CD4-positive, alpha-beta T cell (primary cell): Measurements from ENCODE around the gene HOXC10. TPM values are rescaled to one million over a fixed set of nuclear protein-coding genes. Genes with fewer than 3 reads are reported as not detected.

Experiments
- ATAC-seq: fragments of 200-7000 bp; cut with Tn5 transposase; one replicate; pipeline ENCODE4 v1.10.0; 2022; ENCODE audit warnings: mild to moderate bottlenecking; ENCODE audit not compliant: poor library complexity
- CTCF ChIA-PET: fragments of 350-600 bp; sonication (Branson Sonifier 250); formaldehyde crosslinking; loops from one replicate; lab custom pipeline; 2021; ENCODE audit warnings: antibody characterized with exemption, inconsistent platforms; lab: Charles Lee
- POLR2A ChIA-PET: fragments of 350-600 bp; sonication (Branson Sonifier 250); formaldehyde crosslinking; loops from one replicate; lab custom pipeline; 2021; ENCODE audit warnings: antibody characterized with exemption, inconsistent platforms; lab: Charles Lee
- DNase-seq, 14 experiments: peaks; one replicate each; pipeline ENCODE4 v3.0.0-alpha.2; 2013 to 2020; ENCODE audit warnings: mixed read lengths in 2 of 14
- H3K27ac ChIP-seq, 2 donors: one replicate each; pipeline versions ENCODE4 v1.5.1 to v1.7.0; 2013; ENCODE audit warnings: low read length in 2 of 2, low read depth in 1 of 2, mild to moderate bottlenecking in 1 of 2
- H3K27me3 ChIP-seq, 2 experiments: 1 replicate in 1 of 2; 2 replicates in 1 of 2; pipeline versions ENCODE4 v1.6.1 to v1.7.0; 2013; ENCODE audit warnings: low read length in 2 of 2, control low read depth in 1 of 2, mild to moderate bottlenecking in 1 of 2, moderate library complexity in 1 of 2; ENCODE audit not compliant: insufficient read depth in 2 of 2, control insufficient read depth in 1 of 2
- H3K36me3 ChIP-seq: one replicate; pipeline ENCODE4 v1.6.1; 2013; ENCODE audit warnings: low read length, control low read depth; ENCODE audit not compliant: insufficient read depth
- H3K4me1 ChIP-seq: one replicate; pipeline ENCODE4 v1.6.1; 2013; ENCODE audit warnings: low read length, control low read depth; ENCODE audit not compliant: insufficient read depth
- H3K4me3 ChIP-seq: one replicate; pipeline ENCODE4 v1.5.1; 2013; ENCODE audit warnings: mild to moderate bottlenecking, low read length, moderate library complexity
- H3K9me3 ChIP-seq, 2 experiments: 1 replicate in 1 of 2; 2 replicates in 1 of 2; pipeline versions ENCODE4 v1.6.1 to v1.7.0; 2013; ENCODE audit warnings: low read length in 2 of 2, mild to moderate bottlenecking in 2 of 2, control low read depth in 1 of 2, moderate library complexity in 1 of 2; ENCODE audit not compliant: control insufficient read depth in 1 of 2, insufficient read depth in 1 of 2
- H3K27ac Mint-ChIP-seq: one replicate; pipeline ENCODE4 v1.8.0; 2020; ENCODE audit warnings: mixed read lengths
- H3K27me3 Mint-ChIP-seq: one replicate; pipeline ENCODE4 v1.8.0; 2021; ENCODE audit warnings: mixed read lengths
- H3K36me3 Mint-ChIP-seq: one replicate; pipeline ENCODE4 v1.8.0; 2021; ENCODE audit warnings: low read depth, mixed read lengths
- H3K4me1 Mint-ChIP-seq: one replicate; pipeline ENCODE4 v1.8.0; 2021; ENCODE audit warnings: low read depth, mixed read lengths
- H3K4me3 Mint-ChIP-seq: one replicate; pipeline ENCODE4 v1.8.0; 2020; ENCODE audit warnings: mild to moderate bottlenecking, mixed read lengths
- H3K9me3 Mint-ChIP-seq: one replicate; pipeline ENCODE4 v1.8.0; 2020; ENCODE audit warnings: mixed read lengths
- CTCF ChIP-seq: fragments of 200-600 bp; IDR thresholded peaks from one replicate; pipeline ENCODE4 v1.8.0; 2022; ENCODE audit warnings: antibody characterized with exemption, mild to moderate bottlenecking
- intact Hi-C, 2 experiments: fragments of 100-400 bp; cut with DNase I in 1 of 2; cut with micrococcal nuclease in 1 of 2; formaldehyde crosslinking; loops; one replicate each; pipeline versions ENCODE4 v1.15.1 to v1.9.0; 2023 to 2025; cut with DNase I, micrococcal nuclease
- total RNA-seq, 174 experiments: library from RNA in 2 of 174; stranded (reverse) in 2 of 174; gene quantifications; one replicate each; pipeline ENCODE4 v1.2.3 and lab custom pipeline; 2021 to 2026

The HOXC10 gene
- total RNA-seq, 2 experiments from 2014 or later = not detected

GRCh38 chr12:53963434-53964314, 21.3 kb upstream of the HOXC10 start:
- H3K4me3 Mint-ChIP-seq = no peak overlapping the region
- CTCF ChIA-PET = interaction anchor here (1.1 kb wide), 1 partner anchor 22 kb away, joined by 3 read pairs; the partner anchor contains the start of gene HOXC10

GRCh38 chr12:53964315-53964713, 20.6 kb upstream of the HOXC10 start:
- TF ChIP-seq CTCF = no peak
- H3K27ac Mint-ChIP-seq = no peak overlapping the region
- intact Hi-C loops = loop anchor here (5.0 kb wide), 2 partner anchors 33 to 83 kb away; no protein-coding TSS in a partner anchor
- POLR2A ChIA-PET = interaction anchor here (0.9 kb wide), 1 partner anchor 9 kb away, joined by 4 read pairs; the partner anchor contains the start of gene HOXC11
- CTCF ChIA-PET = interaction anchor here (1.1 kb wide), 1 partner anchor 21 kb away, joined by 3 read pairs; the partner anchor contains the start of gene HOXC10
- peaks cover 44% of the 10 kb centered on the region for H3K4me1 Mint-ChIP-seq
- Histone ChIP-seq H3K36me3 (no peaks in the 10 kb centered on the region), H3K4me3 (no peak overlapping the region), H3K27me3 (peaks cover 95 to 100% of the 10 kb centered on the region in 2 experiments), H3K27ac (no peak overlapping the region), H3K9me3 (peaks cover 8 to 54% of the 10 kb centered on the region in 2 experiments), H3K4me1 (peaks cover 44% of the 10 kb centered on the region)
- H3K27me3 Mint-ChIP-seq = peaks cover 95% of the 10 kb centered on the region
- ATAC-seq (no peak), DNase-seq (no peak)
- peak overlapping the region; percentile 37 for H3K4me3 Mint-ChIP-seq
- H3K9me3 Mint-ChIP-seq = no peaks in the 10 kb centered on the region
- no peaks in the 10 kb centered on the region for H3K36me3 Mint-ChIP-seq

More at GRCh38 chr12:53963434-53964314, 21.3 kb upstream of the HOXC10 start:
- peaks cover 95 to 100% of the 10 kb centered on the region in 2 experiments for H3K27me3 ChIP-seq
- POLR2A ChIA-PET = no interaction called here
- Mint-ChIP-seq H3K36me3 (no peaks in the 10 kb centered on the region), H3K9me3 (no peaks in the 10 kb centered on the region), H3K4me1 (peaks cover 44% of the 10 kb centered on the region), H3K27me3 (peaks cover 95% of the 10 kb centered on the region), H3K27ac (no peak overlapping the region)
- H3K27ac ChIP-seq = no peak overlapping the region
- no peaks in the 10 kb centered on the region for H3K36me3 ChIP-seq
- ATAC-seq (no peak), DNase-seq (no peak)
- intact Hi-C loops = loop anchor here (5.0 kb wide), 2 partner anchors 34 to 84 kb away; no protein-coding TSS in a partner anchor
- peaks cover 44% of the 10 kb centered on the region for H3K4me1 ChIP-seq
- no peak overlapping the region for H3K4me3 ChIP-seq
- TF ChIP-seq CTCF = no peak
- peaks cover 8 to 53% of the 10 kb centered on the region in 2 experiments for H3K9me3 ChIP-seq

GRCh38 chr12:53965281-53966084, 19.5 kb upstream of the HOXC10 start:
- no peak overlapping the region for H3K27ac ChIP-seq
- H3K9me3 ChIP-seq = peaks cover 8 to 60% of the 10 kb centered on the region in 2 experiments
- TF ChIP-seq CTCF = no peak
- Mint-ChIP-seq H3K27me3 (peaks cover 95% of the 10 kb centered on the region), H3K36me3 (no peaks in the 10 kb centered on the region), H3K27ac (no peak overlapping the region), H3K4me3 (peak overlapping the region; percentile 70), H3K9me3 (no peaks in the 10 kb centered on the region), H3K4me1 (peaks cover 40% of the 10 kb centered on the region)
- peaks cover 43% of the 10 kb centered on the region for H3K4me1 ChIP-seq
- ChIA-PET POLR2A (interaction anchor here (0.6 to 1.5 kb wide), 3 partner anchors 8 to 223 kb away, joined by 3 to 5 read pairs (median 4); partner anchors contain the start of genes HOXC11 and SMUG1), CTCF (interaction anchor here (1.8 kb wide), 1 partner anchor 19 kb away, joined by 4 read pairs; the partner anchor contains the start of gene HOXC10)
- ATAC-seq (no peak), DNase-seq (no peak)
- no peaks in the 10 kb centered on the region for H3K36me3 ChIP-seq
- intact Hi-C loops = no loop called here
- peaks cover 95 to 100% of the 10 kb centered on the region in 2 experiments for H3K27me3 ChIP-seq
- H3K4me3 ChIP-seq = no peak overlapping the region
